Stimulated activated naive CD4-positive, alpha-beta T cell treated with Interleukin-2 at 50 U/mL for 16 hours (primary cell): ENCODE measurements around the gene CKS1B.

Experiments used
- DNase-seq: peaks from one replicate; lab custom pipeline; 2025; lab: John Stamatoyannopoulos, UW

CKS1B gene

DNA sequence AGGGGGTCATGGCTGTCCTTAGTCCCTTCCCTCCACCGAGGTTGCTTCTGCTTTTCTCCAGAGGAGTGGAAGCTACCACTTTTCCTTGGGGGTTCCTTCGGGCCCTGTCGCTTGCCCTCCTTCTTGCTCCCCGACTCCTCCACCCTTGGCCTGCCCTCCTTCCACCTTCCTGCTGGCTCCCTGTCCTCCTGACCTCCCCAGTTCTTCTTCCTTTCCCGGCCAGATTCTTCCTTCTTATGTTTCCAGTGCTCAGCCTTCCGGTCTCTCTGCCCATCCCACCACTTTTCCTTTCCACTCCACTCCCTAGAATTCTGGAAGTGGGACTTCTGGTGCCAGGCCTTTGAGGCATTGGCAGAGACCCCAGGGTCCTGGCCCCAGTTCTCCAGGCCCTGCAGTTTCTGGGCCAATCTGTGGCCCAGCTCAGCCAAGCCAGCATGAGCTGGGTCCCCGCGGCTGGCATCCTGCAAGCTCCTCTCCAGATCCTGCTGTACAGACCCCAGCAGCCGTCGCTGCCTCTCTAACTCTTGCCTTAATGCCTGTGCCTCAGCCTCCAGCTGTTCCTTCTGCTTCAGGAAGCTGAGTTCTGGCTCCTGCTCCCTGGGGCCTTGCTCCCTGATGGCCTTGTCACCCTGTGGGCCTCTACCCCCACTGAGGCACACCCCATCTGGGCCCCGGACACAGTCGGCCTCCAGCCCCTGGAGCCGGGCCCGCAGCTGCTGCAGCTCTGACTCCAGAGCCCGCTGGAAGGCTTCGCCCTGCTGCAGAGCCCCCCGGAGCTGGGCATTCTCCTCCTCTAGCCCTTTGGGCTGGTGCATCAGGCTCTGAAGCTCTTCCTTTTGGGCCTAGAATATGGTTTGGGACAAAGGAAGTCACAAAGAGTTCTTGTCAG, 28.3 kb upstream of the CKS1B start:
- DNase-seq: no peak

DNA sequence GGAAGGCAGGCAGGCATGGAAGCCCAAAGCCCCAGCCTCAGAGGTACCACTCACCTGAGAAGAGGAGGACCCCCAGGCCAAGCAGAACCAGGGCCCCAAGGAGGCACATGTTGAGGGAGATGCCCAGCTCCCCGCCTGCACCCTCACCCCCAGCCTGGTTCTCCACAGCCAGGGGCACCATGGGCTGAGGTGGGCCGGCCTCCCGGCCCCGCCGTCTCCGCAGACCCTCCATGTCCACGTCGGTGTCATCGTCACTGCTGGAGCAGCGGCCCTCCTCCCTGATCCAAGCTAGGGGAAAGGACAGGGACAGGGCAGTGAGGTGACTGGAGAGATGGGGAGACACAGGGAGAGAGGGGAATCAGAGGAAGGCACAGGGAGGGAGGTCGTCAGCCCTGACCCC, 26.4 kb upstream of the CKS1B start:
- no peak for DNase-seq

DNA sequence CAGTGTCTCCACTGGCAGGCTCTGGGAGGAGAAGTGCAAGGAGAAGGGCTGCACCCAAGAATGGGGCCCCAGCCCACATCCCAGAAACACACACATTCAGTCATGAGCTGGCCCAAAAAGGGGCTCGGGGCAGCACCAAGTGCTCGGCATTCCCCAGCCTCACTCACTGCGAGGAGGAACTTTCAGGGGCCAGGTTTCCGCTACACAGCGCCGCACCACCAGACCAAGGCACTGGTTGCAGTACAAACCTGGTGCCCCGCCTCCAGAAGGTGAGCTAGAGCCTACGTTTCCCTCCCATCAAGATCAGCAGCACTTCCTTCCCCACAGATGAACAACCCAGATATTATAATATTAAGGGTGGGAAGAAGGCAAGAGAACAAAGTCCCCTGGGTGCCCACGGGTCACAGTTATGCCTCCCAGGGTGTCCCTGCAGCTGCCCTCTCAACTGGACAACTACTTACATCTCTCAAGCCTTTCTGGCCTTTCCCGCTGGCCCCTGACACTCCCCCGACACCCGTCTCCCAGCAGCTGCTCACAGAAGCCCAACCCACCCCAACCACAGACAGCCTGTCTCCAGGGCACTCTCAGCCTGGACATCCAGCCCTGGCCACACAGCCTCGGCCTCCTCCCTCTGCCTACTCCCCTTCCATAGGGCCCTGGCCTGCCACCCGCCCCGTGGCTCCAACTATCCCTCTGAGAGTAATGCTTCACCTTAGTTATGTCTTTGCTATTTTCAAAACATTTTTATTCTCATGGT, 22.4 kb upstream of the CKS1B start:
- peak; percentile 67 for DNase-seq

DNA sequence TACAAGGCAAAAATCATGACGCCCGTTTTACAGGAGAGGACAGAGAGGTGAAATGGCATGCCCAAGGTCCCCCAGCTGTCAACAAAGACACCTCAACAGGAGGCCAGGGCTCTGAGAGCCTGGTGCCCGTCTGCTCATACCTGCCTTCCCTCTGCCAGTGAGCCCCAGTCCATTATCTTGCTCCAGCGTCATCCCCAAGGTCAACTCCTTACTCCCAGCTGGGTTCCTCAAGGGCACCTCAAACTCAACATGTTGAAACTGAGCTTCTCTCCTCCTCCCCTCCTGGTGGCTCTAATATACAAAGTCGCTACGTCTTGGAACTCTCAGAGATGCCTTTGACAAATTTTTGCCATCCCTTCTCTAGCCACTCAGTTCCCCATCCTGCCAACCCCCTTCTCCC, 21.8 kb upstream of the CKS1B start:
- no peak for DNase-seq

DNA sequence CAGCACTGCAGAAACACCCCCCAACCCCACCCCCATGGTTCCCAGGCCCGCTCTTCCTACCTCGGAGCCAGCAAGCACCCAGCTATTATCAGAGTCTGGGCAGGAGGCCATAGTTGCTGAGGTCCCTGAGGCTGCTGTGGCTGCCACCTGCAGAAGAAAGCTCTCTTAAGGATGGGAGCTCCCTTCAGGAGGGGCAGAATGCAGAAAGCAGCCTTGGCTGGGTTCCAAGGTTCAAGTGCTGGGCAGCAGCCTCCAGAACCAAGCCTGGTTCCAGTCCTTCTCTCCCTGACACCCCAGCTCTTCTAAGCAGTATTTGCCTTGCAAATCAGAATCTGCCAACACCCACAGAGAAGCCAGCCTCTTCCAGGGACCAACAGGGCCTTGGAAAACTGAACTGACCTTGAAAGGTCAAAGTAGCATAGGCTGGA, 20.9 kb upstream of the CKS1B start:
- no peak for DNase-seq

DNA sequence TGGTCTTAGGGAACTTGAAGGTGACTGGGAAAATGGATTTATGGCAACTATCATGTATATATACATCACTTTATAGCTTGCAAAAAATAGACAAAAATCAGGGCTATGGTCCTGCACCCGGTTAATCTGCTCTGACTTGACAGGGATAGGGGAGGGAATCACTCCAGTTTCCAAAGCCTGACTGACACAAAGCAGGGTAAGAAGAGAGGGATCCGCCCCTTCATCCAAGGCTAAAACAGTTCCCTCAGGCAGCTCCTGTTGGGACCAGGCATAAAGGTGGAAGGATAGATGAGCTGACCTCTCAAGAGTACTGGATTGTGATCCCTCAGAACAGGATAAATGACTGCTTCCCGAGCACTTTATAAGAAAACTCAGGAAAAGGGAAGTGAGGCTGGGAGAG, 19.9 kb upstream of the CKS1B start:
- DNase-seq: no peak

DNA sequence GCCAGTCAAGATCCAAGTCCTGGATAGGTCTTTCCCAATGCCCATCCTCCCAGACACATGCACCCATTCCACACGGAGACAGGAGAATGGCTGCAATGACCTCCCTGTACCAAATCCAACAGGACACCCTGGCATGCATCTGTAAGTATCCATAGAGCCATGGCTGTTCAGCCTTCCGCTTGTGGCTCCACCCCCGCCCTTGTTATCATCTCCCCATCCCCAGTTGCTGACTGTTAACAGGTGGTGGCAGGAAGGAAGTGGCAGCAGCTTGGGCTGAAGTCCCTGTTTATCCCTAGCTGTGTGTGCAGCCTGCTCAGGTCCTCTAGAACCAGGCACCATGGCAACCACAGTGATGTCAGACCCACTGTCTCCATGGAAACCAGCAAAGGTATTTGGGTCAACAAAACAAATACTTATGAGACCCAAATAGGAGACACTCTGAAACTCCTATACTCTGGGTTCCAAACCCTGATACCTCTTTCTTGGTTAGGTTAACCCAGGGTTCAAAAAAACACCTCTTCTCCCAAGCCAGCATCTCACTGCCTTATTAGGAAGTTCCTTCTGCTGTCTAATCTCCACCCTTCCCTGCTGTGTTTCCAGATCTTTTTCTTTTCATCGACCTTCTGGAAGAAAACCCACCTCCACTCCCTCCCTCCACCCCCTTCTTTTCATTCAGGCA, 19.3 kb upstream of the CKS1B start:
- DNase-seq: peak; percentile 81

DNA sequence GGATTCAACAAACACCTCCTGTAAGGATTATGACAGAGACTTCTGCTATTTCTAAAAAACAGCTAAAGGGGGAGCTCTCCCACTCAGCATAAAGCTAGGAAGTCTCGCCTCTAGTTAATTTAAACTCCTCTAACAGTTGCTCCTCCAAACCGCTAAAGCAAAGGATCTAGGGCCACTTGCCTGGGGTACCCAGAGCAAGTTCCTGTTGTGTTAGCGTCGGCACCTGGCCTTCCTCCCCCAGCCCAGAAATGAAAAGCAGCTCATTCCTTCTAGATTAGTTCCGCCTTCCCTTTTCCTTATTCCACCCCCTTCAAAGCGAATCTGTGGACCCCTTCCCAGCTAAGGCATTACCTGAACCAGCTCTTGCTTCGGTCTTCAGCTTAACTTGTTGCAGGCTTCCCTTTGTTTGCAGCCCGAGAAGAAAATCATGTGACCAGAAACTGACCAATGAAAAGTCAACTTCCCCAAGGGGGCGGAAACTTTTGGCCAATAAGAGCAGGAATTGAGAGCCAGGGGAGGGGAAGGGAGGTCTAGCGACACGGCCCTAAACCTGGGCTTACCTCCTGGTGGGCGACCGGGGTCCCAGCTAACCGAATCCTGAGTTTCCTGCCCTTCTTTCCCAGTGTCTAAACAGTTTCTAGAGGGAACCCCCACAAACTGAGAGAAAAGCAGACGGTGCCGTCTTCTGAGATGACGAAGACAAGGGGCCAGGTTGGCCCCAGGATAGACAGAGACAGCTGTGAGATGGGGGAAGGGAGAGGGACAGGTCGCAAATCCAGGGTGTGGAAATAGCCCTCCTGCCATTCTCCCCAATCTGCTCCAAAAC, 18.6 kb upstream of the CKS1B start, which contains the start of gene PBXIP1:
TSS of gene PBXIP1 (minus strand) at position 382 of the 826 bp plus-strand sequence. CDS start 2,378 bp downstream, outside the sequence.
- peak; percentile 69 for DNase-seq

DNA sequence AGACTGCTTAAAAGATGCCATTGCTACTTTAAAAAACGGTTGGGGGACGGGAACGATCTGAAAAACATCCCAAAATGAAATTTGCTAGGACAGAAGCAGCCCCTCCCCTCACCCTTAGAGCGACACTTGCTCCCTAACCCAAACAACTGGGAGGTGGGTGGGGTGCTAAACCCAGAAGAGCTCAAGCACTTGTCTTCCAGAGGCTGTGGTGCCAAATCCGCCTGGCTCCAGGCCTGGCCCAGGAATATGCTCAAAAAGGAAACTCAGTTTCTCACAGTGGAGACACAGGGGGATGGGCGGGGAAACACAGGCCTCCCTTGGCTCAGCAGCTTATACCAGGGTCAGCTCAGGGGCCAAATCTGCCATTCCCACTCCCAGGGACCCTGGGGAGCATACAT, 17.9 kb upstream of the CKS1B start:
- no peak for DNase-seq

DNA sequence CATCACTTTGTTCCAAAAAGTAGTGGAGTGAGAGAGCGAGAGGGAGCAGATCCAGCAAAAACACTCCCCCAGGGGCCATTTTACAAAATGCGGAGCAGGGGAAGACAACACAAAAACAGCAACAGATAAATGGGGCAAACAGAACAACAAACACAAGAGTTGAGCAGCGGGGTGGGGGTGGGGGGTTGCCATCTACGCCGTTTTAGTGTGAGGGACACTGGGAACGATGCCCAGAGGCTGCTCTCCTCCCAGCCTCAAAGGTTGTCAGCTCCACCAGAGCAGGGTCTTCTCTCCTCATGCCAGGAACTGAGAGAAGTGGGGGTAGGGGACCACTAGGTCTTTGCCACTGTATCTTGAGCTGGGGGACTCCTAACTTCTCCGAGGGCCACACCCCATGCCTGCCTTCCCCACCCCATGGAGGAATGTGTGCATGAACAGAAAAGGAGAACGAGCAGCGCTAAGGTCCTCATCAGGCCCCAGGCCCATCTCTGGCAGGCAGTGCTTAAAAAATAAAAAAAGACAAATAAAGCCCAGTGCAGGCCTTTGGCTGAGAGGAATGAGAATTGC, 17.3 kb upstream of the CKS1B start:
- no peak for DNase-seq

DNA sequence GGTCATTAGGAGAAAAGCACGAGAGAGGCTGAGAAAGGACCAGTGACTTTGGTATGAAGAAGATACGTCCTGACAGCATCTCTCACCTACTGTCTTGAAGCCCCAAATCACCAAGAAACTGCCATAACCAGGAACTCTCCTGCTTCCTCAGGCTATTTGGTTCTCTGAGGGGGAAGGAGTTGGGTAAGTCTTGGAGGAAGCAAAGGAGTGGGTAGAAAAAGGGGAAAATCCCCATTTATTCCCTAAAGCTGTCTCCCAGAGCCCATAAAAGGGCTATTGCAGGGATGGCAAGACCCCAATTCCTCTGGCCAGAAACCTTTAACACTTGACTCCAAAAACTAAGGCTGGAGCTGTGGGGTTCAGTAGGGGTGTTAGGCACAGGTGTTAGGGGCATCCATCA, 16.4 kb upstream of the CKS1B start:
- DNase-seq: no peak

DNA sequence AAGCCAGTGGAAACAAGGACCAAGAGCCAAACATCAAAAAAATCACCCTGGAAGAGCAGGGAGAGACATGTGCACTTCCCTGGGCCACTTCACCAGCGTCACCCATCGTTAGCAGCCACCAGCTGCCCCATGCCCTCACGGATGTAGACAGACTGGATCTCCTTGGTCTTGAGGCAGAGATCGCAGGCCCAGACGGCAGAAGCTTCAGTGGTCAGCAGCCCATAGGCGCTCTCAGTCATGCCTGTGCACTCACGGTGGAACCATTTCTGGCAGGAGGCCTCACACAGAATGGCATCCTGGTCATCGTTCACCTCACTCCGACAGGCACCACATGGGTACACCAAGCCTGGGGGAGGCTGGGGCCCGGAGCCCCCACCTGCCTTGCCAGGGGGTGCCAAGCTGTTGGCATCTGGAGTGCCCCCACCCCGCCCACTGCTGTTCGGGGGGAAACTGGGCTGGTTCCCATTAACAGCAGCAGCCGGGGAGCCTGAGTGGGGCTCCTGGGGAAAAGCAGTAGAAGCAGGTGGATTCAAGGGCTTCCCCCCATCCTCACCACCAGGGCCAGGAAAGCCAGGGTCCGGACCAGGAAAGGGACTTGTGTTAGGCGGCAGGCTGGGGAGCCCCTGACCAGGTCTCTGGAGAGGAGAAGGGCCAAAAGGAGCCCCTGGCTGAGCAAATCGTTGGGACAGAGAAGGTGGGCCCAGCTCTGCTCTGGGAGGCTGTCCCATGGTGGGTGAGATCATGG, 15.6 kb upstream of the CKS1B start:
- DNase-seq: no peak

DNA sequence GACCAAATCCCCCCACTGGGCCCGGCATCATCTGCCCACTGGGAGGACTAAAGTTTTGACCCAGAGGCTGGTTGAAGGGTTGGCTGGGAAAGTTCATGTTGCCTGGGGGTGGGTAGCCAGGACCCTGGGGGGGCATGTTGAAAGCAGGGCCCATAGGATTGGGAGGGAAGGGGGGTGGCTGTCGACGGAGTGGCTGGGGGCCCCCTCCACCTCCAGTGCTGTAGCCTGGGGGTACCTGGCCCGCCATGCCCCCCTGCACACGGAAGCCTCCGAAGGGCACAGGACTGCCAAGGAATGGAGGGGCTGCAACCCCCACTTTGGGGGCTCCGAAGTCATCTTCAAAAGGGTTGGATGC, 15.1 kb upstream of the CKS1B start:
- no peak for DNase-seq

DNA sequence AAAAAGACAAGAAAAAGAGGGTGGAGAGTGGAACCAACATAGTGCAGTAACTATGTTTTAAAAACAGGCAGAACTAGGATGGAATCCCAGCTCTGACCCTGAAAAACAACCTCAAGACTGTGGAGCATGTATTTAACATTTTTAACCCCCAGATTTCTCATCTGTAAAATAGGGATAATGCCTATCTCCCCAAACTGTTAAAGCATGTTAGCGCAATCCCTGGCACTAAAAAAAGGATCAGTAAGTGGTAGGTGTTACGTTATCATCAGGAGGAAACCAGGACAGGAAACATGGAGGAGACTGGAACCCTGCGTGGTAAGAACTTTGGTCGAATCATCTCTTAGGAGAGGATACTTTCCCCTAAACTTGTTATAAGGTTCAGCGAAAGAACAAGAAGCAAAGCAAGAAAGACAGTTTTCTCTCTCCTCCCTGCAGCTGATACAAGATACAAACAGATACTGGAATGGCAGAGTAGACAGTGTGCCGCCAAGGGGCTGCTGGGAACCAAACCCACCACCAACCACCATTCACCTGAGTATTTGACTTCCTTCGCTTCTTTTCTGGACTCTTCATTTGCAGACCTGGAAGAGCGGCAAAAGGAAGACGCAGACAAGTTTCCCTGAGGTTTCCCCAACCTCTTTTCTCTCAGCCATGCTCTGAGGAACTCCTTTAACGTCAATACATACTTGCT, 13.9 kb upstream of the CKS1B start:
- DNase-seq: no peak

DNA sequence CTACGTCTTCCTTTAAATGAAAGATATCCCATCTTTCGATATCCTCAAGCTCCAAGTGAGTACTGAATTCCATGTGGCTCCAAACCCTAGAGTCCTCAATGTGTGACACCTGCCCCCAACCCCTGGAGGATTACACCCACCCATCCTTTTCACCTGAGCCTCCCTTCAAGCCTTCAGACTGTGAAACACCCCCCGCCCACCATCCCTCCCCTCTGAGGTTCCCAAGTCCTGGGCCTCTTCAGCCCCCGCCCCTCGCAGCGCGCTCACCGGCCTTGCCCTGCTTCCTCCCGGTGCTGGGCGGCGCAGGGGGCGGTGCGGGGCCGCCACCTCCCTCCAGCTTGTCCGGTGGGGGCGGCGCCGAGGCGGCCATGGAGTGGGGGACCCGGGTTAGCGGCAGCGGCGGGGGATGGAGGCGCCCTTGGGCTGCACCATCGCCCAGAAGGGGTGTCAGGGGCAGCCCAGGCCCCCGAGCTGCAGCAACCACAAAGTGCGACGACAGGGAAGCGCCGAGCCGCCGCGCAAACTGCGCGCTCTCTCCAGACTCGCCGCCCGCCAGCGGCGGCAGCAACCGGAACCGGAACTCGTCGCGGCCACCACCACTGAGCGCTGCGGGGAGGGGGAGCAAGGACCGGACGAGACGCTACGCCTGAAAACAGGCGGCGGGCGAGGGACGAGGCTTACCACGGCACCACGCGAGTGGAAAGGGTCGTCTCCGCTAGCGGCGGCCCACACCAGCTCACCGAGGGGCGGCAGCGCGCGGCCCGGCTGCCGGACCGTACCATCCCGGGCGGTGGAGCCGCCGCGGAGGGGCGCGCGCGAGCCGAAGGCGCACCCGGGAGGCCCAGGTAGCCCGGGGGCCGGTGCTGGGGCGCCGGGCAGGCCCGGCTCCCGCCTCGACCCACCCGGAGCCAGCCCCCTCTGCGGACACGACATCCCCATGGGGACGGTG, 13.0 kb upstream of the CKS1B start, which contains the start of gene PYGO2:
TSS of gene PYGO2 (minus strand) at position 576 of the 949 bp plus-strand sequence. CDS start at position 370, 206 bp downstream.
- DNase-seq: peak; percentile 85

DNA sequence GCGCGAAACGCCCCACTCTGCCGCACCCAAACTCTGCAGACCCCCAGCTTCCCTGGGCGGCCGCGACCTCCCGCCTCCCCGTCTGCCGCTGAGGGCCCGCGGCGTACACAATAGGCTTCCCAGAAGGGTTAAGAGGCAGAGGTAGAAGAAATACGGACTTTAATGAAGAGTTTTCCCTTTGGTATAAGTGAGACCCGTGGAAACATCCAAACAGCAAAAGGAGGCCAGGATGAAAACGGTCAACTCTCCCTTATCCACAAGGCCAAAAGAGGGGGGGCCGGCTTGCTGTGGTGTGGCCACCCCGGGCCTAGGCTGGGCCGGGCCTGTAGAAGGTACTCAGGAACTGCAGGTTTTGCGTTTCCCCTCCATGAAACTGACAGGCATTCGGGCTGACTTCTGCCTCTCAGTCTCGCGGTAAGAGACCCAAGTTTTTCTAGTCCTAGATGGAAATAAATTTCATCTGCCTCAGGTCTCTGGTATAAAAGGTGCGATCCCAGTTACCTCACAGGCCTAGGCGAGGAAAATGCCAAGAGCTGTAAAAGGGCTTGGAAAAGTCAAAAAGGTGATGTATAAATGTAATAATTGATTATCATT, 12.2 kb upstream of the CKS1B start:
- no peak for DNase-seq

DNA sequence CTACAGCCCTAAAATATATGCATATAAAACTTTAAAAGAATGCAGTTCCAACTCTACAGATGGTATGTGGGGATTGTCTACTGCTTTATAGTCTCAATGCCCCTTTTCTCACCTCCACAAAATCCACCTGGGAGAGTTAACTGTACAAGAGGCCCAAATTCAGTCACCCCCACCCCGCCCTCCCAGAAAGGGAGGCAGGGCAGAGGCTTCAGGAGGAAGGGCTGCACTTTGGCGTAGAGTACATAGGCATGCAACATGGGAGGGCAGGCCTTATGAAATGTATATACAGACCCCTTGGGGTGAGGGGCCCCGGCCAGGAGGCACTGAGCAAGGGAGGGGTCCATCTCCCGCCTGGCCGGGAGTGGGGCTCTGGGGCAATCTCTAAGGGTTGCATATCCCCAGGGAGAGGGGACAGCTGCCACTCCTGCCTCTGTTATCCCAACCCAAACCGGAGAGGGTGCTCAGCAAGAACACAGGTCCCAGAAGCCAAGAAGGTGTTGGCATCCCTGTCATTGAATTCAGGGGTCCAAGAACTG, 11.6 kb upstream of the CKS1B start:
- no peak for DNase-seq

DNA sequence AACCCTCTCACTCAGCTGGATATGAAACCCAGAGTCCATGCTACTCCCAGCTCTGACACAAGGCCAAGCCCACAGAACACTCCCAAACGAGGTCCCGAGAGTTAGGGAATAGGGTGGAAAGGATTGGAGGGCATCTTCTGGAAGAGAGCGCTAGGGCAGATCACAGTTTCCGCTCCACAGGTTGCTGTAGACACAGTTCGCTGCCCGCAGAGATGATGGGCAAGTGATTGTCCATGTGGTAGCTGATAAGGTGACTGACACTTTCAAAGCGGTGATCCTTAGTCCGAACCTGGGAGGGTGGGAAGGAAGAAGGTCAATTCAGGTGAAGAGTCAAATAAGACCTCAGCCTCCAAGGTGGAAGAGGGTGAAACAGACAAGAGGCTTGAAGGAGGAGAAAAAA, 10.8 kb upstream of the CKS1B start:
- no peak for DNase-seq
